ENCODE data around the gene TNNI3K. TPM values are rescaled to one million over a fixed set of nuclear protein-coding genes. Genes with fewer than 3 reads are reported as not detected.

Gene TNNI3K
- total and polyA plus RNA-seq, 4 donors = 0.41 to 1.4 TPM; not detected in 2

- no peak for ATAC-seq (ENCODE audit: insufficient read depth, low FRiP score)
- WGBS, 2 donors = 72 to 79% methylated on average over 4 of the region's 4 CpGs
- no peak for TF ChIP-seq CTCF (IDR thresholded peaks at IDR 0.05; ENCODE audit: control extremely low read depth, extremely low read depth)
- Histone ChIP-seq H3K4me1 (ENCODE audit: control insufficient read depth in 5 of 5, insufficient read depth in 5 of 5, low read length in 5 of 5) (peaks cover 0 to 4% (median 0%) of the 10 kb centered on the region in 5 donors), H3K27ac (ENCODE audit: low read depth in 1 of 2, low read length in 1 of 2) (no peak overlapping the region), H3K9me3 (ENCODE audit: control insufficient read depth in 4 of 4, insufficient read depth in 3 of 4, low read length in 3 of 4) (peaks cover 0 to 2% (median 0%) of the 10 kb centered on the region in 4 donors), H3K36me3 (ENCODE audit: control insufficient read depth in 4 of 4, insufficient read depth in 4 of 4, low read length in 4 of 4) (no peaks in the 10 kb centered on the region), H3K27me3 (ENCODE audit: control insufficient read depth in 3 of 3, insufficient read depth in 3 of 3, low read length in 2 of 3) (no peaks in the 10 kb centered on the region), H3K4me3 (no peak overlapping the region), H3K9ac (ENCODE audit: insufficient read depth in 1 of 2, low read length in 2 of 2) (no peak overlapping the region)
- no peak for DNase-seq
Observed at GRCh38 chr1:74430342-74430934, 195.3 kb downstream of the TNNI3K start.

DNA sequence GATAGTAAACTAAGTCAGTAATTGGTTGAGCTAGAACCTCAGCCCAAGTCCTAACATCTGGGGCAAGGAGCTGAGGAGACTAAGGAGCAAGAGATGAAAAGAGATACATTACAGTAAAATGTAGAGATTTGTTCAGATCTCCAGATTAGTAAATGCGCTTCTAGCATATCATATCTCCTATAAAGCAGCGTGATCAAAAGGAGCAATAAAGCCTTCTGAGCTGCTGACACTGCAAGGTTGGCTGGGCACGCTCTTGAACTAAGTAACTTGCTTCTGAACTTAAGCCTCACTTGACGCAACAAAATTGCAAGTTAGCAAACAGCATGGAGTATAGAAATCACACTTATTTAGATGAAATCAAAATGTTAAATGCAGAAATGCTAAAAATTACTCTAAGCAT is 196.3 kb downstream of the TNNI3K start:
- DNase-seq (no peak), ATAC-seq (ENCODE audit: insufficient read depth, low FRiP score) (no peak)
- Histone ChIP-seq H3K27me3 (ENCODE audit: control insufficient read depth in 3 of 3, insufficient read depth in 3 of 3, low read length in 2 of 3) (no peaks in the 10 kb centered on the region), H3K9me3 (ENCODE audit: control insufficient read depth in 4 of 4, insufficient read depth in 3 of 4, low read length in 3 of 4) (peaks cover 0 to 2% (median 0%) of the 10 kb centered on the region in 4 donors), H3K4me1 (ENCODE audit: control insufficient read depth in 5 of 5, insufficient read depth in 5 of 5, low read length in 5 of 5) (peaks cover 0 to 4% (median 0%) of the 10 kb centered on the region in 5 donors), H3K9ac (ENCODE audit: insufficient read depth in 1 of 2, low read length in 2 of 2) (no peak overlapping the region), H3K4me3 (no peak overlapping the region), H3K36me3 (ENCODE audit: control insufficient read depth in 4 of 4, insufficient read depth in 4 of 4, low read length in 4 of 4) (no peaks in the 10 kb centered on the region), H3K27ac (ENCODE audit: low read depth in 1 of 2, low read length in 1 of 2) (no peak overlapping the region)
- 69 to 85% methylated on average over 4 of the region's 4 CpGs for WGBS, 2 donors
- no peak for TF ChIP-seq CTCF (IDR thresholded peaks at IDR 0.05; ENCODE audit: control extremely low read depth, extremely low read depth)

GRCh38 chr1:74432325-74432724 is 197.1 kb downstream of the TNNI3K start:
- WGBS, 2 donors = 0 to 37% methylated on average over 1 of the region's 1 CpG
- Histone ChIP-seq H3K27me3 (ENCODE audit: control insufficient read depth in 3 of 3, insufficient read depth in 3 of 3, low read length in 2 of 3) (no peaks in the 10 kb centered on the region), H3K9me3 (ENCODE audit: control insufficient read depth in 4 of 4, insufficient read depth in 3 of 4, low read length in 3 of 4) (peaks cover 0 to 2% (median 0%) of the 10 kb centered on the region in 4 donors), H3K4me3 (no peak overlapping the region), H3K27ac (ENCODE audit: low read depth in 1 of 2, low read length in 1 of 2) (peak overlapping the region in 1 of 2 donors; percentile 9), H3K4me1 (ENCODE audit: control insufficient read depth in 5 of 5, insufficient read depth in 5 of 5, low read length in 5 of 5) (peaks cover 0 to 4% (median 0%) of the 10 kb centered on the region in 5 donors), H3K9ac (ENCODE audit: insufficient read depth in 1 of 2, low read length in 2 of 2) (no peak overlapping the region), H3K36me3 (ENCODE audit: control insufficient read depth in 4 of 4, insufficient read depth in 4 of 4, low read length in 4 of 4) (no peaks in the 10 kb centered on the region)
- ATAC-seq (ENCODE audit: insufficient read depth, low FRiP score) (no peak), DNase-seq (no peak)
- no peak for TF ChIP-seq CTCF (IDR thresholded peaks at IDR 0.05; ENCODE audit: control extremely low read depth, extremely low read depth)

GRCh38 chr1:74434321-74434720 is 199.1 kb downstream of the TNNI3K start:
- no peak overlapping the region for H3K27ac ChIP-seq (ENCODE audit: low read depth in 1 of 2, low read length in 1 of 2)
- TF ChIP-seq CTCF (IDR thresholded peaks at IDR 0.05; ENCODE audit: control extremely low read depth, extremely low read depth) = no peak

More at GRCh38 chr1:74434321-74434720, 199.1 kb downstream of the TNNI3K start:
- ATAC-seq (ENCODE audit: insufficient read depth, low FRiP score) = no peak
- H3K36me3 ChIP-seq (ENCODE audit: control insufficient read depth in 4 of 4, insufficient read depth in 4 of 4, low read length in 4 of 4) = no peaks in the 10 kb centered on the region
- WGBS, 2 donors = 75 to 77% methylated on average over 2 of the region's 2 CpGs
- peaks cover 0 to 2% (median 0%) of the 10 kb centered on the region in 4 donors for H3K9me3 ChIP-seq (ENCODE audit: control insufficient read depth in 4 of 4, insufficient read depth in 3 of 4, low read length in 3 of 4)
- no peak overlapping the region for H3K4me3 ChIP-seq
- H3K9ac ChIP-seq (ENCODE audit: insufficient read depth in 1 of 2, low read length in 2 of 2) = no peak overlapping the region
- DNase-seq = no peak
- no peaks in the 10 kb centered on the region for H3K27me3 ChIP-seq (ENCODE audit: control insufficient read depth in 3 of 3, insufficient read depth in 3 of 3, low read length in 2 of 3)
- peaks cover 0 to 4% (median 0%) of the 10 kb centered on the region in 5 donors for H3K4me1 ChIP-seq (ENCODE audit: control insufficient read depth in 5 of 5, insufficient read depth in 5 of 5, low read length in 5 of 5)

Measured in lung (tissue), 12 donors.